Prostate gland (tissue), 2 donors: Measurements from ENCODE around the gene SGCD. TPM values are rescaled to one million over a fixed set of nuclear protein-coding genes. Genes with fewer than 3 reads are reported as not detected.

Experiments
- DNase-seq: peaks from one replicate; pipeline ENCODE4 v3.0.0-alpha.2; 2019; ENCODE audit warnings: low spot score
- H3K27ac ChIP-seq, 2 donors: fragments of 200-600 bp; sonication (generic); 2 replicates each; pipeline ENCODE4 v1.5.1; 2017 to 2019
- H3K27me3 ChIP-seq: fragments of 200-600 bp; sonication (generic); replicated peaks from 2 replicates; pipeline ENCODE4 v1.5.1; 2019; ENCODE audit not compliant: insufficient read depth
- H3K36me3 ChIP-seq, 2 donors: fragments of 200-600 bp; sonication (generic); 1 replicate in 1 of 2; 2 replicates in 1 of 2; pipeline versions ENCODE4 v1.5.1 to v1.8.1; 2017 to 2019
- H3K4me1 ChIP-seq: fragments of 200-600 bp; sonication (generic); replicated peaks from 2 replicates; pipeline ENCODE4 v1.5.1; 2019
- H3K4me3 ChIP-seq, 2 donors: fragments of 200-600 bp; sonication (generic); 2 replicates each; pipeline ENCODE4 v1.5.1; 2017 to 2019
- H3K9me3 ChIP-seq: fragments of 200-600 bp; sonication (generic); 2 replicates; pipeline ENCODE4 v1.5.1; 2017
- POLR2A ChIP-seq: fragments of 450-650 bp; IDR thresholded peaks from one replicate; pipeline ENCODE4 v1.6.1; 2016; ENCODE audit warnings: antibody characterized with exemption, mild to moderate bottlenecking
- POLR2AphosphoS5 ChIP-seq: sonication (generic); formaldehyde crosslinking; IDR thresholded peaks from one replicate; pipeline ENCODE4 v1.6.1; 2017; ENCODE audit warnings: antibody characterized with exemption
- WGBS: methylation state at CpG from one replicate; pipeline ENCODE4 v1.1.5; 2018; 5-methylcytosine and 5-hydroxymethylcytosine counted together
- intact Hi-C: fragments of 100-400 bp; cut with DNase I; formaldehyde crosslinking; loops from one replicate; pipeline ENCODE4 v1.14.2; 2022
- total RNA-seq, 2 donors: library from RNA; depleted of rRNA; stranded (reverse); fragments of >200 nt; gene quantifications; one replicate each; pipeline ENCODE4 v1.1.0, GENCODE V29; 2016
- TF ChIP-seq, protein P1 (sequence below), 4 experiments: fragments of 200-600 bp in 2 of 4; fragments of 450-650 bp in 2 of 4; sonication (generic) in 2 of 4; IDR thresholded peaks; 1 replicate in 3 of 4; 2 replicates in 1 of 4; pipeline ENCODE4 v1.5.1; 2016 to 2019; ENCODE audit warnings: antibody characterized with exemption in 4 of 4, mild to moderate bottlenecking in 2 of 4, moderate library complexity in 2 of 4

SGCD gene
- total RNA-seq, 2 donors from 2014 or later = 3.2 to 3.6 TPM

DNA sequence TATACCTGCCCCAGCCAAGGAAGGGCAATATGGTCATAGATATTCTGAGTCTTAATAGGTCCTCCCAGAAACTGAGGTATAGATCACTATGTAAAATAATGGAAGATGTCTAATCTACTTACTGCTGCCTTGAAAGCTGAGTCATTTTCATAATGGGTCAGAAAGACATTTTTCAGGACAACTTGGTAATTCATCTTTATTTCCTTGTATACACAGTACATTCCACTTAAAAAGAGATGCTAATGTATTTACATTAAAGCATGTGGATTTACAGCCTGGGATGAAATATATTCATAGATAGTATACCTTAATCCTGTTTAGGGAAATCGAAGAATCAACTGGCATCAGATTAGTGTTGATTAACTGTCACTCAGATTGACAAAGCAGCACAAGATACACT lies 304.0 kb downstream of the SGCD start:
- no peaks in the 10 kb centered on the region for H3K27me3 ChIP-seq
- H3K9me3 ChIP-seq = no peaks in the 10 kb centered on the region
- intact Hi-C loops = no loop called here
- H3K36me3 ChIP-seq = no peaks in the 10 kb centered on the region
- H3K27ac ChIP-seq = no peak overlapping the region
- no peaks in the 10 kb centered on the region for H3K4me1 ChIP-seq
- no peak for DNase-seq
- TF ChIP-seq POLR2AphosphoS5 (no peak), POLR2A (no peak)
- TF ChIP-seq, protein P1, sequence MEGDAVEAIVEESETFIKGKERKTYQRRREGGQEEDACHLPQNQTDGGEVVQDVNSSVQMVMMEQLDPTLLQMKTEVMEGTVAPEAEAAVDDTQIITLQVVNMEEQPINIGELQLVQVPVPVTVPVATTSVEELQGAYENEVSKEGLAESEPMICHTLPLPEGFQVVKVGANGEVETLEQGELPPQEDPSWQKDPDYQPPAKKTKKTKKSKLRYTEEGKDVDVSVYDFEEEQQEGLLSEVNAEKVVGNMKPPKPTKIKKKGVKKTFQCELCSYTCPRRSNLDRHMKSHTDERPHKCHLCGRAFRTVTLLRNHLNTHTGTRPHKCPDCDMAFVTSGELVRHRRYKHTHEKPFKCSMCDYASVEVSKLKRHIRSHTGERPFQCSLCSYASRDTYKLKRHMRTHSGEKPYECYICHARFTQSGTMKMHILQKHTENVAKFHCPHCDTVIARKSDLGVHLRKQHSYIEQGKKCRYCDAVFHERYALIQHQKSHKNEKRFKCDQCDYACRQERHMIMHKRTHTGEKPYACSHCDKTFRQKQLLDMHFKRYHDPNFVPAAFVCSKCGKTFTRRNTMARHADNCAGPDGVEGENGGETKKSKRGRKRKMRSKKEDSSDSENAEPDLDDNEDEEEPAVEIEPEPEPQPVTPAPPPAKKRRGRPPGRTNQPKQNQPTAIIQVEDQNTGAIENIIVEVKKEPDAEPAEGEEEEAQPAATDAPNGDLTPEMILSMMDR (IDR thresholded peaks at IDR 0.05) = no peak
- WGBS = 100% methylated on average over 1 of the region's 1 CpG
- no peak overlapping the region for H3K4me3 ChIP-seq

DNA sequence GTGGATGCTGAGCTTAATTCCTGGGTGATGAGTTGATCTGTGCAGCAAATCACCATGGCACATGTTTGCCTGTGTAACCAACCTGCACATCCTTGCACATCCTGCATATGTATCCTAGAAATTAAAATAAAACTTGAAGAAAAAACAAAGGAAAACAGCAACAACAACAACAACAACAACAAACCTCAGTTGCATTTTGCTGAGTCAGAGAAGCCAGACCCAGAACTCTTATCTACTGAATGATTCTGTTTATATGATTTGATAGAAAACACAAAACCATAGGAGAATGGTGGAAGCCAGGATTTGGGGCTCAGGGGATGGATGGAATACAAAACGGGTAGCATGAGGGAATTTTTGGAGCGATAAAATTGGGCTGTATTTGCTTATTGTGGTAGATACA lies 307.3 kb downstream of the SGCD start:
- no peaks in the 10 kb centered on the region for H3K4me1 ChIP-seq
- intact Hi-C loops = no loop called here
- DNase-seq = no peak
- H3K9me3 ChIP-seq = no peaks in the 10 kb centered on the region
- H3K4me3 ChIP-seq = no peak overlapping the region
- 91% methylated on average over 2 of the region's 2 CpGs for WGBS
- no peak for TF ChIP-seq POLR2A
- no peak for TF ChIP-seq POLR2AphosphoS5
- TF ChIP-seq, protein P1 (IDR thresholded peaks at IDR 0.05) = no peak
- no peaks in the 10 kb centered on the region for H3K27me3 ChIP-seq
- H3K27ac ChIP-seq = no peak overlapping the region
- no peaks in the 10 kb centered on the region for H3K36me3 ChIP-seq

DNA sequence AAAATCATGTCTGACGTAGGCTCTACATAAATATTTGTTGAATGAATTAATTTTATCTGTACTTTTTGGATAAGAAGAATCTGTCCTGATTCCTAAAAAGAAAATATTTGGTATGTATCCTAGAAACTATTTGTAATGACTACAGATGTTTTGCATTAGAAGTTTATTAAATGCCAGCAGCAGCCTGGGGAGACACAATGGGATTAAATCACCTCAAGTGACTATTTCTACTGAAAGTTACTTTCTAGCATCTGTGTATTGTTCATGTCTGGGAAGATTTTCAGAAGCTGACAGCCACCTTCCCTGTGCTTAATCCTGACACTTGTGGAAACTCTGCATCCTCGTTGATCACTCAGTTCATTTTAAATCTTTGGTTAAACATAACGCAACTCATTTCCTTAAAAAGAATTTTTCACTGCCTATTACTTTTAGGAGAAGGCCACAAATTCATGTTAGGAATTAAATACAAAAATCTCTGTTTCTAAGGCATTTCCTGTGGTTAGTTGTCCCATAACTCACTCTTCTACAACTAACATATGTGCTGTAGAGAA lies 313.8 kb downstream of the SGCD start:
- intact Hi-C loops = no loop called here
- no peak overlapping the region for H3K4me3 ChIP-seq
- no peaks in the 10 kb centered on the region for H3K27me3 ChIP-seq
- TF ChIP-seq POLR2AphosphoS5 (no peak), POLR2A (no peak)
- TF ChIP-seq, protein P1 (IDR thresholded peaks at IDR 0.05) = no peak
- H3K36me3 ChIP-seq = no peaks in the 10 kb centered on the region
- no peak overlapping the region for H3K27ac ChIP-seq
- no peaks in the 10 kb centered on the region for H3K9me3 ChIP-seq
- no peak for DNase-seq
- H3K4me1 ChIP-seq = no peaks in the 10 kb centered on the region
- WGBS = 41% methylated on average over 3 of the region's 3 CpGs

DNA sequence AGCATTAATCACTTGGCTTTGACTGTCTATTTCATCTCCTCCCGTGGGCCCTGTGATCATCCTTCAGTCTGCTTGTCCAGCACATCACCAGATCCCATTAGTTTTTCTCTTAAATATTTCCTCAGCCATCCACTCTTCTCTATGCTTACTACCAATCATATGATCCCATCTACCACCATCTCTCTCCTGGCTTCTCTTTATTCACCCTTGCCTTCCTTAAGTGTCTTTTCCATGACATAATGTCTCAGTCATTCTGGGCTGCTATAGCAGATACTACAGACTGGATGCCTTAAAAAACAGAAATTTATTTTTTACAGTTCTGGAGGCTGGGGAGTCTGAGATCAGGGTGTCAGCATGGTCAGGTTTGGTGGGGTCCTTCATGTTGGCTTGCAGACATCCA lies 314.7 kb downstream of the SGCD start:
- WGBS = 75% methylated on average over 1 of the region's 1 CpG
- no peaks in the 10 kb centered on the region for H3K36me3 ChIP-seq
- H3K9me3 ChIP-seq = no peaks in the 10 kb centered on the region
- H3K27me3 ChIP-seq = no peaks in the 10 kb centered on the region
- H3K4me3 ChIP-seq = no peak overlapping the region
- H3K4me1 ChIP-seq = no peaks in the 10 kb centered on the region
- intact Hi-C loops = no loop called here
- no peak for TF ChIP-seq POLR2AphosphoS5
- TF ChIP-seq POLR2A = no peak
- TF ChIP-seq, protein P1 (IDR thresholded peaks at IDR 0.05) = no peak
- no peak overlapping the region for H3K27ac ChIP-seq
- DNase-seq = no peak

DNA sequence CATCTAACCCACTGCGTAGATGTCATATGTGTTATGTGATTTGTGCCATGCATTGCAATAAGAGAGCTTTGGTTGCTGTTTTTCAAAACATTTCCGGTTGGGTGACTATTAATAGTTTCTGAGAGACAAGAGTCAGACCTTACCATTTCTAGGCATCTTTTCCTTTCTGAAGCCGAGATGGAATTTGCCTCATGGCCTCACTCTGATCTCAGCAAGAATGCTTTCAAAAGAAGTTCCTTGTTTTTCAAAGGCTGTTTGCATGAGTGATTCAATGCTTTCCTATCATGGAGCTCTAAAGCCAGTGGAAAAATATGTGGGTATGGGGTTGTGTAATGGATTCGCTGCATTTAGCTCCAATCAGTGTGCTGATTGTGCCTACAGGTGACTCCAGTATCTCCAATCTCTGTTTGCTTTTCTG lies 320.1 kb downstream of the SGCD start:
- H3K36me3 ChIP-seq = no peaks in the 10 kb centered on the region
- 43% methylated on average over 4 of the region's 4 CpGs for whole genome bisulfite sequencing
- no peaks in the 10 kb centered on the region for H3K9me3 ChIP-seq
- TF ChIP-seq POLR2AphosphoS5 (no peak), POLR2A (no peak)
- TF ChIP-seq, protein P1 (IDR thresholded peaks at IDR 0.05) = no peak
- intact Hi-C loops = no loop called here
- no peaks in the 10 kb centered on the region for H3K4me1 ChIP-seq
- no peaks in the 10 kb centered on the region for H3K27me3 ChIP-seq
- DNase-seq = no peak
- no peak overlapping the region for H3K27ac ChIP-seq
- no peak overlapping the region for H3K4me3 ChIP-seq
